Activated CD8-positive, alpha-beta memory T cell treated with anti-CD3 and anti-CD28 coated beads, Interleukin-2, amount 50 U/mL, for 1 hour (primary cell): ENCODE measurements around the gene IP6K1.
"Not testable (repeated sequence)": the region's sequence is repeated elsewhere in the genome, so short reads cannot be mapped to it uniquely, and the experiment has no call there.

ENCODE experiments used
- DNase-seq: peaks from one replicate; pipeline ENCODE4 v3.0.0-alpha.2; 2020; ENCODE audit errors: extremely low read depth

IP6K1 gene

DNA sequence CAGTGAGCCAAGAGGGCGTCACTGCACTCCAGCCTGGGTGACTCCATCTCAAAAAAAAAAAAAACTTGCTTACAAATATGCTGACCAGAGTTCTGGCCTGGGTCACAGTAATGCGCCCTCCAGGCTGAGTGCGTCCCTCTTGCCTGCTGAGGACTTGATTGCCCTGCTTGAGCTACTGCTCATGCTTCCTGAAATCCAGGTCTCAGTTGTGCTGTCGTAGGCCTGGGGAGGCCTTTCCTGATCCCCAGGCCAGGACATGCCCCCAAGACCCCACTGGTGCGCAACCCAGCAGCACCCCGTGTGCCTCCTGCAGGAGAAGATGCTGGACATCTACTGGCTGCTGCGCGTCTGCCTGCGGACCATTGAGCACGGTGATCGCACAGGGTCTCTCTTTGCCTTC, 74.2 kb downstream of the IP6K1 start:
- DNase-seq: no peak

DNA sequence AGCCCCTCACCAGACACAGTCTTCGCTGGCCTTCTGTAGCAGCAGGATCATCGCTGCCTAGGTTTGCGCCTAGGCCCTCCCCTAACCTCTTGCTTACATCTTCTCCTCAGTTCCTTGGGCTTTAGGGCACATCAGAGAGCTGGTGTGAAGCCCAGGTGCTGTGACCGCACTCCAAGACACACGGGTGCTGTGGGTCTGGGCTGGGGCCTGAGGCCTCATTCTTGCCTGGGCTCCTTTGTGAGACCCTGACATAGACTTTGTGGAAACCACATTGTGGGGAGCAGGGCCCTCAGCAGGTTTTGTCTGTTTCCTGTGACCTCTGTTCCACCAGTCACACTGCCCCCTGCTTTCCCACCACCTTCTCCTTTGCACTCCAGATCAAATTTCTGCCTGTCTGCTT, 74.9 kb downstream of the IP6K1 start:
- no peak for DNase-seq

GRCh38 chr3:49709852-49710251, 76.5 kb downstream of the IP6K1 start:
- no peak for DNase-seq

DNA sequence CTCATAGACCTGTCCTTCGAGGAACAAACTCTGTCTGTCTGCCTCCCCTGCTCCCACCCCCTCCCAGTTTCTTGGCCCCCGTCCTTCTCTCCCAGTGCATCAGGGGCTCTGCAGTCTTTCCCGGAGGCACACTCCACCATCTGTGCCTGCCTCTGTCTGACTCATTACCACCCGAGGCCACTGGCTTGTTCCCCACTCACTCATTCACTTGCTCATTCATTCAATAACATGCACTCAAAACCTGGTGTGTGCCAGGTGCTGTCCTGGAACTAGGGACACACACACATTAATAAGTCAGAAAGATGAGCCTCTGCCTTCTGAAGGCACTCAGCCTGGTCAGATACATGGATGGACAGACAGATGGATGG, 79.2 kb downstream of the IP6K1 start:
- no peak for DNase-seq

GRCh38 chr3:49706456-49707112, 79.8 kb downstream of the IP6K1 start:
- no peak for DNase-seq

- DNase-seq: no peak
Measured at GRCh38 chr3:49705390-49705960, 80.9 kb downstream of the IP6K1 start.

DNA sequence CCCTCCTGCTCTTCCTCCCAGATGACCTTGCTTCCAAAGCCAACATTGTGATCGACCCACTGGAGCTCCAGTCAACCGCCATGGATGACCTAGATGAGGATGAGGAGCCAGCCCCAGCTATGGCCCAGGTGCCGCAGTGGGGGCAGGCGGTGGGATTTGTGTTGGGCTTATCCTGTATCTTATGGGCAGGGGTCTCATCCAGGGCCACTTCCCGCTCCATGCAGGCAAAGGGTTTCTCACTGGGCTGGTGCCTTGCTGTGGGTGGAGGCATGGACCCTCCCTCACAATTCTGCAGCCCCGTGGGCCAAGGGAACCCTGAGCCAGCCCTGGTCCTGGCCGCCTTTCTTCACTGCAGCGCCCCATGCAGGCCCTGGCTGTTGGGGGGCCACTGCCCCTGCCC, 81.7 kb downstream of the IP6K1 start:
- no peak for DNase-seq

DNA sequence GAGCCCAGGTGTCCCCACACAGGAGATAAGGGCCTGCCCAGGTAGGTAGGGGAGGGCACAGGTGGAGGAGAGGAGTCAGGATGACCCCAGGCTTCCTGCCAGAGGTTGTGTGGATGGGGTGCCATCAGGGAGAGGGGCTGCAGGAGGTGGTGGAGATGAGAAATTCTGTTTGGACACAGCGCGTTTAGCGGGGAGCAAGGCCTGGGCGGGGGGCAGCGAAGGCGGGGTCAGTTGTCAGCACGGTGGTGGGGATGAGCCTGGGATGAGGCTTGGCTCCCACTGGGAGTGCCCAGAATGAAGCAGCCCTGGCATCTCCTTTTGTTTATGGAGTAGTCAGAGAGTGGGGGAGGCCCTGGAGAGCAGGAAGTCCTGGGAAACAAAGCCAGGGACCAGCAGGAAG, 82.4 kb downstream of the IP6K1 start:
- DNase-seq: no peak

GRCh38 chr3:49703443-49703927, 82.9 kb downstream of the IP6K1 start:
- peak; percentile 24 for DNase-seq

DNA sequence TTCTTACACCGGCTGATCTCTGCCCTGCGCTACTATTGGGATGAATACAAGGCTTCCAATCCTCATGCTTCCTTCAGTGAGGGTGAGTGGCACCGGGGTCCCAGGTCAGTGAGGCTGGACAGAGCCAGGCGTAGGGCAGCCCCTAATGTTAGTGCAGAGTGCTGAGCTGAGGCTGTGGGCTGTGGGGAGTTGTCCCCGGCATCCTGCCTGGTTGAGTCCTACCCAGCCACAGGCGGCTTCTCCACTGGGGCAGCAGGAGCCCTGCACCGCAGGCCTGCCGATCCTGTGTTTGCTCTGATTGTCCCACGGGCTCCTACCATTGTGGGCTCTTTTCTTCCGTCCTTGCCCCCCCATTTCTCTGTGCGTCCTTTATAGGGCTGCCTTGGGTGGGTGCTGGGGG, 83.7 kb downstream of the IP6K1 start:
- no peak for DNase-seq

DNA sequence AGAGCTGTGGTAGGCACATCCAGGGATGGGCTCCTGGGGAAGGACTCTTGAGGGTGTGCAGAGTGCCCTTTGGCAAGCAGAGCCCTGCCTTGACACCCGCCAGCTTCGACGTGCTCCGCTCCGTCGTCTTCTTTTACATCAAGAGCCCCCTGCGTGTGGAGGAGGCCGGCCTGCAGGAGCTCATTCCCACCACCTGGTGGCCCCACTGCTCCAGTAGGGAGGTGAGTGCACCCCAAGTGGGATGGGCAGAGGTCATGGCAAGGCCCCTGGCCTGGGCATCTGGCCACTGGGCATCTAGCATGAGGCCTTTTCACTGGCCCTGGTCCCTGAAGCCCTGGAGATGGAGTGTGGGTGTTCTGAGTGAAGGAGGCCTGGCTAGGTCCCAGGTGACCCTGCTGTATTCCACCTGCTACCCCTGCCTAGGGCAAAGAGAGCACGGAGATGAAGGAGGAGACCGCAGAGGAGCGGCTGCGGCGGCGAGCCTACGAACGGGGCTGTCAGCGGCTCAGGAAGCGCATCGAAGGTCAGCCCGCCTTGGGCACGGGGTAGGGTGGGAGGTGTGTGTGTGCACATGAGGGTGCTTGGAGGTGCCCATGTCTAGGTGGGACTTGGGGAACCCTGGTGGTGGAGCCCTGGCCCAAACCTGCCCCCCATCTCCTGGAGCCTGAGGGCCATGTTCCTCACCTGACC, 84.8 kb downstream of the IP6K1 start:
- no peak for DNase-seq

- DNase-seq: no peak
Measured at GRCh38 chr3:49700453-49701128, 85.8 kb downstream of the IP6K1 start.

DNA sequence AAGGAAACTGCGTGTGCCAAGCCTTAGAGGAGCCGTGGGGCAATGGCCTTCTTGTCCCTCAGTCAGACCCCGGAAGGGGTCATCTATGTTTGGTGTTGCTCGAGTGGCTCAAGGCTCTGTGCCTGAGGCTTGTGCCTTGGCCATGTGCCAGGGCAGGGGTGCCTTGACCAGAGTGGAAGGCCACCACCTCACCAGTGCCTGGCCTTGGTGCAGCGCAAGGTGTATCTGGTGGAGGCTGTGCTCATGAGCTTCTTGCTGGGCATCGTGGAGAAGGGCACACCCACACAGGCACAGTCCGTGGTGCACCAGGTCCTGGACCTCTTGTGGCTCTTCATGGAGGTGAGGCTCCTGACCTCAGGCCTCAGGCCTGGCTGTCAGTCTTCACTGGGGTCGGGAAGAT, 86.3 kb downstream of the IP6K1 start:
- no peak for DNase-seq

- DNase-seq: no peak
Measured at GRCh38 chr3:49699281-49699979, 86.9 kb downstream of the IP6K1 start.

- DNase-seq: not testable (repeated sequence)
Measured at GRCh38 chr3:49695350-49696015, 90.9 kb downstream of the IP6K1 start.

DNA sequence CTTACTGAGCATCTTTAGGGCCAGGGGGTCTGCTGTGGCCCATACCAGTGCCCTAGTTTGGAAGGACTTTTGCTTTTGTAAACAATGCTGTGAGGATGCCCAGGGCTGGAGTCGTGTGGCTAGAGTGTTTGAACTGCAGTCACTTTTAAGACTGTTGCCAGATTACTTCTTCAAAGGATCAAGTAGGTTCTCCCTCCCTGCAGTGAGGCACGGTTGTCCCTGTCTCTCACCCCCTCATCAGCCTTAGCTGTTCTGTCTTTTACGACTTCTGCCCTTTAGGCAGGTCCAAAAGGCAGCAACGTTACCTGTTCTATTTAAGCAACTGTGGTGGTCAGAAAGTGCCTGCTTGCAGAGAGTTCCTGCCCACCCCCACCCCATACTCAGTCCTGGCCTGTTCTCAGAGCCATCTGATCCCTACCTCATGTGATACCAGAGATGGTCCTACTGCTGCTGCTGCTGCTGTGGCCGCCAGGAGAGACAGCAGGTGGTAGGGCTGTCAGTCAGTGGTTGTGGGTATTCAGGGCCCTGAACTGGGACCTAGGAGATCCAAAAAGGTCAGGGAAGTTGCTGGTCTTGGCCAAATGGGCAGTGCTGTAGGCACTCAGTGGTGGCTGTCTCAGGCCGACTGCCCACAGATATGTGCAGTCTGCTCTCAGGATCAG, 91.8 kb downstream of the IP6K1 start:
- DNase-seq: not testable (repeated sequence)

- DNase-seq: not testable (repeated sequence)
Measured at GRCh38 chr3:49691481-49691880, 94.9 kb downstream of the IP6K1 start.

GRCh38 chr3:49690856-49691255, 95.5 kb downstream of the IP6K1 start:
- DNase-seq: not testable (repeated sequence)

DNA sequence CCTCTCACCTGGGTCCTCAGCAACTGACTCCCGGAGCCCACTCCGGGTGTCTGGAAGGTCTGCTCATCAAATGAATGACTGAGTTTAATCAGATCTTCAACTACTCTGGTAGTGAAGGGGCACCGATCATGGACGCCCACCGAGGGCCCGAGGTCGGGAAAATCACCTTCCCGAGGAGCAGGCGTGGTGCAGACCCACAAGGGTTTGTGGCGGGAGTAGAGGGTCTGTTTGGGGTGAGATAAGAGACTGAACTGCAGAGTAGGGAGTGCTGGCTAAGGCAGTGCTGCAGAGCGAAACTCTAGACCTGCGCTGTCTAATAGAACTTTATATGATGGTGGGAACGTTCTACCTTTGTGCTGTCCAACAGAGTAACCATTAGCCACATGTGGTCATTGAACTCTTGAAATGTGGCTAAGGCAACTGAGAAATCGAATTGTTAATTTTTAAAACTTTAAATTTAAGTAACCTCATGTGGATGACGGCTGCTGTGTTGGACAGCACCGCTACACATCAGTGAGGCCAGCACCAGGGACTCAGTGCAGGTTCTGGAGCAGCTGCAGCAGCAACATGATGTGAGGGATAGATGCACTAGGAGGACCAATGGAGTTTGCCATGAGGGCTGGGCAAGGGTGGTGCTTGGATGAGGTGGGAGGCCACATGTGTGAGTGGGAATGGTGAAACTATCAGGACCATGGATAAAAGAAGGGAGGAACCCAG, 96.3 kb downstream of the IP6K1 start:
- DNase-seq: not testable (repeated sequence)
